GM12865 (cell line): Measurements from ENCODE around the gene GALR3.

Experiments
- DNase-seq: peaks from one replicate; pipeline ENCODE4 v3.0.0; 2010; ENCODE audit warnings: low read depth
- H3K4me3 ChIP-seq: 2 replicates; pipeline ENCODE4 v1.5.1; 2011; ENCODE audit warnings: mild to moderate bottlenecking, low read depth, low read length, control low read depth
- TF ChIP-seq, protein P1 (sequence below): IDR thresholded peaks from 2 replicates; pipeline ENCODE4 v1.5.1; 2011; ENCODE audit warnings: low read length, control low read depth, low read depth, inconsistent platforms; ENCODE audit not compliant: insufficient read depth; ENCODE audit errors: missing control alignments

Gene GALR3

DNA sequence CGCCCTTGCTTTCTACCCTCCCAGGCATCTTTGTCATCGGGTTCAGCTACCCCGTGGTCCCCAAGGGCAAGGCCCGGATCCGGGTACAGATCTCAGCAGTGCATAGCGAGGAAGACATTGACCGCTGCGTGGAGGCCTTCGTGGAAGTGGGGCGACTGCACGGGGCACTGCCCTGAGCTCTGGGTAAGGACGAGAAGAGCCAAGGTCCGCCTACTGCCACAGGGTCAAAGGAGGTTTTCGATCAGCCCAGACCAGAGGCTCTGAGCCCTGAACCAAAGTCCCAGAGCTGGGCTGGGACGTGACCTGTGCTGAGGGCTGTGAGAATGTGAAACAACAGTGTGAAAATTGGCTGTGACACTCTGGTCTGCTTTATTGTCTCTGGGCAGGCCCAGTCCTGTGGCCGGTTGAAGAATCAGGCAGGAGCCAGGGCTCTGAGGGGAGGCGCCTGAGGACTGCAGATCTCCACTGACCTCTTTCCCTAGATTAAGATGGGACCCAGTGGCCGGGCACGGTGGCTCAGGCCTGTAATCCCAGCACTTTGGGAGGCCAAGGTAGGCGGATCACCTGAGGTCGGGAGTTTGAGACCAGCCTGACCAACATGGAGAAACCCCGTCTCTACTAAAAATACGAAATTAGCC is 6.5 kb upstream of the GALR3 start:
- DNase-seq: no peak
- H3K4me3 ChIP-seq: no peak overlapping the region
- TF ChIP-seq, protein P1, sequence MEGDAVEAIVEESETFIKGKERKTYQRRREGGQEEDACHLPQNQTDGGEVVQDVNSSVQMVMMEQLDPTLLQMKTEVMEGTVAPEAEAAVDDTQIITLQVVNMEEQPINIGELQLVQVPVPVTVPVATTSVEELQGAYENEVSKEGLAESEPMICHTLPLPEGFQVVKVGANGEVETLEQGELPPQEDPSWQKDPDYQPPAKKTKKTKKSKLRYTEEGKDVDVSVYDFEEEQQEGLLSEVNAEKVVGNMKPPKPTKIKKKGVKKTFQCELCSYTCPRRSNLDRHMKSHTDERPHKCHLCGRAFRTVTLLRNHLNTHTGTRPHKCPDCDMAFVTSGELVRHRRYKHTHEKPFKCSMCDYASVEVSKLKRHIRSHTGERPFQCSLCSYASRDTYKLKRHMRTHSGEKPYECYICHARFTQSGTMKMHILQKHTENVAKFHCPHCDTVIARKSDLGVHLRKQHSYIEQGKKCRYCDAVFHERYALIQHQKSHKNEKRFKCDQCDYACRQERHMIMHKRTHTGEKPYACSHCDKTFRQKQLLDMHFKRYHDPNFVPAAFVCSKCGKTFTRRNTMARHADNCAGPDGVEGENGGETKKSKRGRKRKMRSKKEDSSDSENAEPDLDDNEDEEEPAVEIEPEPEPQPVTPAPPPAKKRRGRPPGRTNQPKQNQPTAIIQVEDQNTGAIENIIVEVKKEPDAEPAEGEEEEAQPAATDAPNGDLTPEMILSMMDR: no peak

DNA sequence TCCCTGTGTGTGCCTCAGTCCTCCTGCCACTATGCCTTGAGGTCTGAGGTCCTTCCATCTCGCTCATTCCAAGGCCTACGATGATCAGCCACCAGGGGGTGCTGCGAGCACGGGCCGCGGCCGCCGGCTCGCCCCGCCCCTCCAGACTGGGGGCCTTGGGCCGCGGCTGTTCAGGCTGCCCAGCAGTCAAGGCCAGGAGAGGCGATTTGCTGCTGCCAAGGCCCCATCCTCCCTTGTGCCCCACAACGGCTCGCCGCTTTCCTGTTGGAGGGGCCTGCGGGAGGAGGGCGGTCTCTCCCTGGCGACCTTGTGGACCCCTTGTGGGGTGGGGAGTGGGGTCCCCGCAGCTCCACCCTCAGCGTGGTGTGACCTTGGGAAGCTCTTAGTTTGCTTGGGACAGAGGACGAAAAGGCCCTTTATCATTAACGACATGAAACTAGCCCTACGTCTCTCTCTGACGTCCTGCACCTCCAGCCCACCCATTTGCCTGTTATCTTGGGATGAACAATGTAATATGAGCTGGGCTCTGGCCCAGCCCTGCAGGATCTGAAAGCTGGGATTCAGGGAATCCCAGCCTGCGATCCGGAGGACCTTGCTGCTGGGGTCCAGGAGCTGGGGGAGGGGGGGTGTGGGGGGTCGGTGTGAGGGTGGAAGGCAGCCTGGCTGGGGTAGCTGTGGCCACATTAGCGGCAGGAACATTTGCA is 5.3 kb upstream of the GALR3 start:
- H3K4me3 ChIP-seq: peak overlapping the region; percentile 23; the same call in 1 of the 2 replicates
- TF ChIP-seq, protein P1: peak; percentile 94
- peak; percentile 79 for DNase-seq

DNA sequence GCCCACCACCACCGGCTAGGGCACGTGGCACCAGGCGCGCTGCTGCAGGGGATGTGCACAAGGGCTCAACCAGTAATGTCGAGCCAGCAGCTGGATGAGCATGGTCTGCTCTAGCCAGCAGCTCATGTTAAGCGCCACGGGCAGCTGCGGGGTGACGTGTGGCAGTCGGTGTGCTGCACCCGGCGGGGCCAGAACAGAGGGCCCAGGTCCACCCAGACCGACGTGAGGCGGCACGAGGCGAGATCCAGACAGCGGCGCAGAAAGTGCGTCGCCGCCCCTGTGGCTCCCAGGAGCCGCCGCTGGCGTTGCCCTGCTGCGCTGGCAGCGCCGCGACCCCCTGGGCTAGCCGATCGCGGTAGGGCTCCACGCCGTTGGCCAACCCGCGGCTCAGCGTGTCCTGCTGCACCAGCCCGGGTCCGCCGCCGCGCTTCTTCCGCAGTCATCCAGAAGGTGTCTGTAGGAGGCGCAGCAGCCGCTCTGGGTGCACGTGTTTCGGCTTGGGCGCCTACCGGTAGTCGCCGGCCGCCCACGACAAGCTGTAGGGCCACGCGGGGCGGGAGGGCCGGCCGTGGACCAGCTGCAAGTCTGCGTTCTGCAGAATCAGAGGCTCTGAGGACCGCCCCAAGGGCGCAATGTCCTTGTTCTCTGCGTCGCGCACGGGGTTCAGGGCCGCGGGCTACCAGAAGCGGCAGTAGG is 4.6 kb upstream of the GALR3 start:
- TF ChIP-seq, protein P1: peak; percentile 43
- peak; percentile 81 for DNase-seq
- H3K4me3 ChIP-seq: peak overlapping the region; percentile 23

DNA sequence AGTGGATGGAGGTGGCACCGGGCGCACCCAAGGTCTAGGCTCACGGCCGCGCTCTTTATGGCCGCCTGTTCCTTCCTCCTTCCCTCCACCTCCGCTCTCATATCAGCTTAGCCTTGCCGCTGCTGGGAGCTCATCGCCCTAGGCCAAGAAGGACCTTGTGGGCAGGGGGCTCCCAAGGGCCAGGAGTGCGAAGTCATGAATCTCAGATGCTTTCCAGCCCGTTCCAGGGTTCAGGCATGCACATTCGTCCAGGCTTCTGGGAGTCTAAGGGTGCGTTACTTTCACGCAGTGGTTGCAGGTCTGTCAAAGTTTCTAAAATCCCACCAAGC is 4.1 kb upstream of the GALR3 start:
- no peak for DNase-seq
- TF ChIP-seq, protein P1: no peak
- 0 out of 2 replicates have a peak overlapping the region, but pooled peaks have one; percentile 23 for H3K4me3 ChIP-seq

DNA sequence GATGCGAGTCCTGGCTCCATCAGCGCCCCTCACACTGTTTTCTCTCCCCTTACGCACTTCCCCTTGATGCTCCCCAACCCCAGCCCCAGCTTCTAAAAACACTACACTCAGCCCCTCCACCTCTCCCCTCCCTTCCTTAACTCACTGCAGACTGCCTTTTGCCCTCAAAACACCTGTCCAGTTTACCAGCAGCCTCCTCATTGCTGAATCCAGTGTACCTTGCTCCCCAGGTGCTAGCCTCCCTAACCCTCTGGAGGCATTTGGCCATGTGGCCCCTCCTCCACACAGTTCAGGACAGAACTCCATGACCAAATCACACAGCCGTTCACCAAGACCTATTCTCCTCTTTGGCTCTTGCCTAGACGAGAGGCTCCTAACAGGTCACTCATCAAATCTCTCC is 2.8 kb upstream of the GALR3 start:
- no peak overlapping the region for H3K4me3 ChIP-seq
- TF ChIP-seq, protein P1: no peak
- no peak for DNase-seq

DNA sequence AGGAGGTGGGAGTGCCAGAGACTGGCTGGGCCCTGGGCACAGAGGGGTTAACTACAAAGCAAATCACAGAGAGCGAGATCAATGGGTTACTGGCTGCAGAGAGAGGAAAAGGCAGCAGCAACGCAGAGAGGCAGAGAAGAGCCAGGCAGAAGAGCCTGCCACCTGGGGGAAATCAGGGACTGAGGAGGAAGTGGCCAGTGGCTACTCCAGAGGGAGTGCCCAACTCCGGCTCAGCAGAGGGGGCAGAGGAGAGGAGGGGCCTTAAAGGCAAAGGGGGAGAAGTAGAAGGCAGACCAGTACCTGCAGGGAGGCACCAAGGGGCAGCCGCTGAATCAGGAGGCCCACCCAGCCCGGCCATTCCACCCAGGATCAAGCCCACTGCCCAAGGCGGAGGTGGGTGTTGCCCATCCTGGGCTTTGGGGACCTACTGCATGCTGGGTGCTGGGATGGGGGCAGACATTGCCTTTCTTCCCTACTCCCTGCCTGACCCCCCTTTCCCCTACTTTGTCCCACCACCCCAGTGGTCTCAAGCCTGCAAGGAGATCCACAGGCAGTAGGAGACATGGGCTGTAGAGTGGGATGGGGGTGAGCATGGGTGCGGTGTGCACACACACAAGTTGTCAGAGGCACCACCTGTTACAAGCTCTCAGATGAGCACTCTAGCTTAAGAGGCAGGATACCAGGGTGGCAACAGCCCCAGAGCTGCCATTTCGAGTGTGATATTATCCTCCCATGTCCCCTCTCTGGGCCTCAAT is 926 bp upstream of the GALR3 start:
- no peak for DNase-seq
- TF ChIP-seq, protein P1: no peak
- H3K4me3 ChIP-seq: no peak overlapping the region
